Transverse colon (tissue), 4 donors: Measurements from ENCODE around the gene ZNF112. TPM values are rescaled to one million over a fixed set of nuclear protein-coding genes. Genes with fewer than 3 reads are reported as not detected.

Source experiments
- DNase-seq: peaks from one replicate; pipeline ENCODE4 v3.0.0-alpha.2; 2019
- H3K27ac ChIP-seq, 4 donors: fragments of 200-600 bp; sonication (generic); 2 replicates each; pipeline ENCODE4 v1.5.1; 2016 to 2018; ENCODE audit warnings: inconsistent platforms in 4 of 4
- H3K27me3 ChIP-seq: fragments of 200-600 bp; sonication (generic); 2 replicates; pipeline ENCODE4 v1.5.1; 2017; ENCODE audit warnings: inconsistent platforms
- H3K36me3 ChIP-seq, 4 donors: fragments of 200-600 bp; sonication (generic); 2 replicates each; pipeline ENCODE4 v1.5.1; 2017 to 2019; ENCODE audit warnings: inconsistent platforms in 4 of 4
- H3K4me1 ChIP-seq, 4 donors: fragments of 200-600 bp; sonication (generic); 2 replicates each; pipeline ENCODE4 v1.5.1; 2017 to 2020; ENCODE audit warnings: inconsistent platforms in 4 of 4
- H3K4me3 ChIP-seq, 4 donors: fragments of 200-600 bp; sonication (generic); 1 replicate in 1 of 4; 2 replicates in 3 of 4; pipeline versions ENCODE4 v1.5.1 to v1.6.1; 2017 to 2019; ENCODE audit warnings: inconsistent platforms in 4 of 4
- H3K9me3 ChIP-seq, 2 donors: fragments of 200-600 bp; sonication (generic); 2 replicates each; pipeline ENCODE4 v1.5.1; 2017 to 2019; ENCODE audit warnings: inconsistent platforms in 2 of 2
- CTCF ChIP-seq, 5 experiments: fragments of 200-600 bp in 3 of 5; fragments of 450-650 bp in 2 of 5; sonication (generic) in 3 of 5; IDR thresholded peaks; 1 replicate in 2 of 5; 2 replicates in 3 of 5; pipeline ENCODE4 v1.5.1; 2016 to 2017; ENCODE audit warnings: antibody characterized with exemption in 5 of 5, inconsistent platforms in 3 of 5, mild to moderate bottlenecking in 2 of 5, moderate library complexity in 1 of 5
- EP300 ChIP-seq: sonication (generic); formaldehyde crosslinking; IDR thresholded peaks from one replicate; pipeline ENCODE4 v1.6.1; 2017; ENCODE audit warnings: antibody characterized with exemption, low read depth
- POLR2A ChIP-seq: fragments of 450-650 bp; IDR thresholded peaks from one replicate; pipeline ENCODE4 v1.6.1; 2016; ENCODE audit warnings: antibody characterized with exemption, mild to moderate bottlenecking, moderate library complexity
- POLR2AphosphoS5 ChIP-seq, 3 donors: sonication (generic); formaldehyde crosslinking; IDR thresholded peaks; one replicate each; pipeline ENCODE4 v1.6.1; 2016; ENCODE audit warnings: antibody characterized with exemption in 3 of 3
- WGBS, 2 donors: methylation state at CpG; one replicate each; pipeline ENCODE4 v1.1.5; 2018; ENCODE audit warnings: low coverage in 1 of 2; 5-methylcytosine and 5-hydroxymethylcytosine counted together
- in situ Hi-C, 4 donors: fragments of 200-750 bp; cut with MboI; loops; one replicate each; pipeline versions ENCODE4 v1.15.0 to v1.15.1; 2017; ENCODE audit warnings: low sequenced_read_pairs in 3 of 4, low pct_ligation_motif_present in 1 of 4, low pct_unique_long_range_greater_than_20kb in 1 of 4
- intact Hi-C: fragments of 100-400 bp; cut with DNase I; formaldehyde crosslinking; loops from one replicate; pipeline ENCODE4 v1.15.1; 2023; ENCODE audit warnings: low total_unique reads
- total RNA-seq, 4 donors: library from RNA; depleted of rRNA; stranded (reverse); fragments of >200 nt; gene quantifications; one replicate each; pipeline ENCODE4 v1.1.0, GENCODE V29; 2016

The ZNF112 gene
- total RNA-seq, 4 donors from 2014 or later: 0.37 to 5.9 (median 3.2) TPM

- in situ Hi-C loops: no loop called here
- whole genome bisulfite sequencing, 2 donors: 47 to 72% methylated on average over 8 to 19 of the region's 20 CpGs
- TF ChIP-seq EP300: no peak
- no peak for TF ChIP-seq POLR2AphosphoS5 (IDR thresholded peaks at IDR 0.05)
- no peak for TF ChIP-seq CTCF (IDR thresholded peaks at IDR 0.05)
- no peak for TF ChIP-seq POLR2A
- Histone ChIP-seq H3K27me3 (no peaks in the 10 kb centered on the region), H3K9me3 (peaks cover 10 to 12% of the 10 kb centered on the region in 2 donors), H3K36me3 (no peaks in the 10 kb centered on the region), H3K4me3 (no peak overlapping the region), H3K27ac (no peak overlapping the region), H3K4me1 (no peaks in the 10 kb centered on the region)
- no peak for DNase-seq
- intact Hi-C loops: no loop called here
Observed at GRCh38 chr19:44371815-44372480, 15.5 kb upstream of the ZNF112 start.

GRCh38 chr19:44367024-44367423 is 10.5 kb upstream of the ZNF112 start:
- Histone ChIP-seq H3K36me3 (no peaks in the 10 kb centered on the region), H3K27ac (no peak overlapping the region), H3K4me3 (no peak overlapping the region), H3K9me3 (peaks cover 0 to 2% of the 10 kb centered on the region in 2 donors), H3K27me3 (no peaks in the 10 kb centered on the region), H3K4me1 (no peaks in the 10 kb centered on the region)
- intact Hi-C loops: no loop called here
- TF ChIP-seq EP300 (no peak), POLR2A (no peak), CTCF (IDR thresholded peaks at IDR 0.05) (no peak), POLR2AphosphoS5 (IDR thresholded peaks at IDR 0.05) (no peak)
- in situ Hi-C loops: no loop called here
- DNase-seq: no peak
- 73 to 77% methylated on average over 12 to 17 of the region's 17 CpGs for WGBS, 2 donors

GRCh38 chr19:44346556-44346955 is 9.9 kb downstream of the ZNF112 start:
- no peak for TF ChIP-seq POLR2A
- TF ChIP-seq EP300: no peak
- no peak for TF ChIP-seq CTCF (IDR thresholded peaks at IDR 0.05)
- no peak for TF ChIP-seq POLR2AphosphoS5 (IDR thresholded peaks at IDR 0.05)
- H3K36me3 ChIP-seq: peaks cover 0 to 18% (median 3%) of the 10 kb centered on the region in 4 donors
- peaks cover 36 to 56% of the 10 kb centered on the region in 2 donors for H3K9me3 ChIP-seq
- H3K27me3 ChIP-seq: no peaks in the 10 kb centered on the region
- WGBS, 2 donors: 78 to 82% methylated on average over 4 of the region's 4 CpGs
- in situ Hi-C loops (no loop called here), intact Hi-C loops (no loop called here)
- H3K4me1 ChIP-seq: no peaks in the 10 kb centered on the region
- no peak for DNase-seq
- H3K27ac ChIP-seq: no peak overlapping the region
- H3K4me3 ChIP-seq: no peak overlapping the region

GRCh38 chr19:44345959-44346358 is 10.5 kb downstream of the ZNF112 start:
- Histone ChIP-seq H3K4me1 (no peaks in the 10 kb centered on the region), H3K9me3 (peaks cover 34 to 51% of the 10 kb centered on the region in 2 donors), H3K4me3 (no peak overlapping the region), H3K27ac (no peak overlapping the region), H3K36me3 (peaks cover 0 to 24% (median 3%) of the 10 kb centered on the region in 4 donors), H3K27me3 (no peaks in the 10 kb centered on the region)
- WGBS, 2 donors: 84 to 89% methylated on average over 4 of the region's 4 CpGs
- intact Hi-C loops: no loop called here
- in situ Hi-C loops: no loop called here
- TF ChIP-seq POLR2A (no peak), CTCF (IDR thresholded peaks at IDR 0.05) (no peak), EP300 (no peak), POLR2AphosphoS5 (IDR thresholded peaks at IDR 0.05) (no peak)
- DNase-seq: no peak
